ENCODE results near the gene FAM209A.

The FAM209A gene

DNA sequence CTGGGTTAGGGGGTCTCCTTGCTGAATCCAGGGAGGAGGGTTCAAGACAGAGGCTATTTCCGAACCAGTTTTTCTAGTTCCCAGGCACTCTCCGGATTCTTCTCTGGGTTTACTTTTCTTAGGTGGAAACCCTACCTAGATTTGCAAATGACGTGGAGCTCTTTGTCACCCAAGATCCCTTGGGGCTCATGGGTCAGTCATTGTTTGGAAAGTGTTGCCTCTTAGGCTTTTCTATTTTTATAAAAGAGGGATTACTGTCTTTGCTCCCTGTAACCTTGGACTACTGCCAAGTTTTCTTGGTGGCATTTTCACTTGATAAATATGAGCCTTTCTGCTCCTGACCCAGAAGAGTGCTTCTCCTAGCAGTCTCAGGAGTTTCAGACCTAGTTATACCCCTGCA lies 42.1 kb downstream of the FAM209A start:
- Histone ChIP-seq H3K4me1 (ENCODE audit: control insufficient read depth in 1 of 2, insufficient read depth in 2 of 2, low read length in 2 of 2) (no peaks in the 10 kb centered on the region), H3K4me3 (ENCODE audit: low read depth in 1 of 2, low read length in 2 of 2) (no peak overlapping the region)

DNA sequence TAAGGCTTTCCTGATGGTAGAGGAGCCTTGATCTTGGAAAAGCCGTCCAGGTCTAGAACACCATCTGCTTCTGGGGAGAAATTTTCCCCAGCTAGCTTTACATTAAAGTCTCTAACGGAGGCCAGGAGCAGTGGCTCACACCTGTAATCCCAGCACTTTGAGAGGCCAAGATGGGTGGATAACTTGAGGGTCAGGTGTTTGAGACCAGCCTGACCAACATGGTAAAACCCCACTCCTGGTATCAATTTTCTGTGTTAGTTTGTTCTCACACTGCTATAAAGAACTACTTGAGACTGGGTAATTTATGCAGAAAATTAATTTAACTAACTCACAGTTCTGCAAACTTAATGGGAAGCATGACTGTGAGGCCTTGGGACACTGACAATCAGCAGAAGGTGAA lies 46.3 kb downstream of the FAM209A start:
- Histone ChIP-seq H3K4me3 (ENCODE audit: low read depth in 1 of 2, low read length in 2 of 2) (no peak overlapping the region), H3K27me3 (ENCODE audit: control insufficient read depth in 1 of 2, insufficient read depth in 2 of 2, low read length in 2 of 2) (no peaks in the 10 kb centered on the region), H3K4me1 (ENCODE audit: control insufficient read depth in 1 of 2, insufficient read depth in 2 of 2, low read length in 2 of 2) (no peaks in the 10 kb centered on the region), H3K27ac (ENCODE audit: low read depth, low read length) (no peak overlapping the region), H3K9me3 (ENCODE audit: control insufficient read depth in 1 of 2, low read length in 2 of 2) (no peaks in the 10 kb centered on the region), H3K9ac (ENCODE audit: low read depth in 1 of 2, low read length in 2 of 2) (no peak overlapping the region), H3K36me3 (ENCODE audit: control insufficient read depth in 1 of 2, insufficient read depth in 2 of 2, low read length in 2 of 2) (no peaks in the 10 kb centered on the region)

More for the DNA sequence above, 42.1 kb downstream of the FAM209A start:
- no peaks in the 10 kb centered on the region for H3K9me3 ChIP-seq (ENCODE audit: control insufficient read depth in 1 of 2, low read length in 2 of 2)
- H3K27me3 ChIP-seq (ENCODE audit: control insufficient read depth in 1 of 2, insufficient read depth in 2 of 2, low read length in 2 of 2): no peaks in the 10 kb centered on the region
- no peak overlapping the region for H3K27ac ChIP-seq (ENCODE audit: low read depth, low read length)
- H3K36me3 ChIP-seq (ENCODE audit: control insufficient read depth in 1 of 2, insufficient read depth in 2 of 2, low read length in 2 of 2): no peaks in the 10 kb centered on the region
- H3K9ac ChIP-seq (ENCODE audit: low read depth in 1 of 2, low read length in 2 of 2): no peak overlapping the region

DNA sequence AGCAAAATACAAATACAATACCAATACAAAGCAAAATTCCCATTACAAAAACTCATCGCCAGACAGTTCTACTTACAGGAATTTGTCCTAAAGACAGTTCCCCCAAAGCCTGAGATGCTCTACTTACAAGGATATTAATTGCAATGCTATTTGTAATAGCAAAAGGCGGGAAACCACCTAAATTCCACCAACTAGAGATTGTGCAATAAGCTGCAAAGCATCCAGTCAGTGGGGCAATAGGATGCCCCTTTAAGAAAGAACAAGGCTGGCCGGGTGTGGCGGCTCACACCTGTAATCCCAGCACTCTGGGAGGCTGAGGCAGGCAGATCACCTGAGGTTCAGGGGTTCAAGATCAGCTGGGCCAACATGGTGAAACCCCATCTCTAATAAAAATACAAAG lies 47.6 kb downstream of the FAM209A start:
- H3K36me3 ChIP-seq (ENCODE audit: control insufficient read depth in 1 of 2, insufficient read depth in 2 of 2, low read length in 2 of 2): no peaks in the 10 kb centered on the region
- H3K9ac ChIP-seq (ENCODE audit: low read depth in 1 of 2, low read length in 2 of 2): no peak overlapping the region
- H3K4me3 ChIP-seq (ENCODE audit: low read depth in 1 of 2, low read length in 2 of 2): no peak overlapping the region
- H3K4me1 ChIP-seq (ENCODE audit: control insufficient read depth in 1 of 2, insufficient read depth in 2 of 2, low read length in 2 of 2): no peaks in the 10 kb centered on the region
- no peak overlapping the region for H3K27ac ChIP-seq (ENCODE audit: low read depth, low read length)
- no peaks in the 10 kb centered on the region for H3K9me3 ChIP-seq (ENCODE audit: control insufficient read depth in 1 of 2, low read length in 2 of 2)
- H3K27me3 ChIP-seq (ENCODE audit: control insufficient read depth in 1 of 2, insufficient read depth in 2 of 2, low read length in 2 of 2): no peaks in the 10 kb centered on the region

DNA sequence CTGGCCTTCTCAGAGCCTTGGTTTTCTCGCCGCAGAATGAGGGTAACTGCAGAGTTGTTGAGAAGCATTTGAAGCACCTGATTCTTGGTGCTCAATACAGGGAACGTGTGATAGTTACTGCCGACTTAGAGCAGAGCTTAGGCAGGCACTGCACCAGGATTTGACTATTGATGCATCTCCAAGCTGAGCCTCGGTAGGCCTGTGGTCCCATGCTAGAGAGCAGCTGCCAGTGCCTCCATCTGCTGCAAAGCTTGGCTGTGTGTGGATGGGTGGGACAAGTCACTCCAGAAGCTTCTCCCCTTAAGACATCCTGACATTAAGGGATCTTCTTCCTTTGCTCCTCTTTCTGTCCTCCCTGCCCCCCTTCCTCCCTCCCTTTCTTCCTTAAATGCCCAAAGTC lies 49.4 kb downstream of the FAM209A start:
- H3K36me3 ChIP-seq (ENCODE audit: control insufficient read depth in 1 of 2, insufficient read depth in 2 of 2, low read length in 2 of 2): no peaks in the 10 kb centered on the region
- H3K4me1 ChIP-seq (ENCODE audit: control insufficient read depth in 1 of 2, insufficient read depth in 2 of 2, low read length in 2 of 2): no peaks in the 10 kb centered on the region
- H3K9me3 ChIP-seq (ENCODE audit: control insufficient read depth in 1 of 2, low read length in 2 of 2): no peaks in the 10 kb centered on the region
- no peak overlapping the region for H3K4me3 ChIP-seq (ENCODE audit: low read depth in 1 of 2, low read length in 2 of 2)
- no peaks in the 10 kb centered on the region for H3K27me3 ChIP-seq (ENCODE audit: control insufficient read depth in 1 of 2, insufficient read depth in 2 of 2, low read length in 2 of 2)
- no peak overlapping the region for H3K27ac ChIP-seq (ENCODE audit: low read depth, low read length)
- H3K9ac ChIP-seq (ENCODE audit: low read depth in 1 of 2, low read length in 2 of 2): no peak overlapping the region

DNA sequence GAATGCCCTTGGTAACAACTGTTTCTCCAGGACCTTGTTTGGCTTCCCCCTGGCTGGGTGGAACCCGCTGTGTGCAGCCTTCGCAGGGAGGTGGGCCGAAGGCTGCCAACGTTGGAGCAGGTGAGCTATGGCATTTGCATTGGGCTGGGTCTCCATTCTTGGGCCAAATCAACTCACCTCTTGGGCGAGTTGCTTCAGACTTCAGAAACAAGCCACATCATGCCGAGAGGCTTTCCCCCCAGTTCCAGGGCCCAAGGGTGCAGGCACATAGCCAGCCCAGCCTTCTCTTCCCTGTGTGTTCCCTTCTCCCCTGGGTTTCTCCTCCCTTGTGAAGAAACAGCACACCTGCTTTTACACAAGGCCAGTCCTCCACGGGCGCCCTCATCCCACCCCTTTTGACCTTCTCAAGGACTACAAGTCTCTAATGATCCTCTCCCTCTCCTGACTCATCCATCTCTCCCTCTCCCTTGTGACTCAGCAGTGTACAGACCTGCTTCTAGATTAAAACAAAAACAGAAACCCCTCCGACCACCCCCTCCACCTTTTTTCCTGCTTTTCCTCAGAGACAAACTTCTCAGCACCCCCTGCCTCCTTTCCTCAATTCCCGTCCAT lies 50.1 kb downstream of the FAM209A start:
- no peaks in the 10 kb centered on the region for H3K4me1 ChIP-seq (ENCODE audit: control insufficient read depth in 1 of 2, insufficient read depth in 2 of 2, low read length in 2 of 2)
- H3K9ac ChIP-seq (ENCODE audit: low read depth in 1 of 2, low read length in 2 of 2): no peak overlapping the region
- no peaks in the 10 kb centered on the region for H3K27me3 ChIP-seq (ENCODE audit: control insufficient read depth in 1 of 2, insufficient read depth in 2 of 2, low read length in 2 of 2)
- no peaks in the 10 kb centered on the region for H3K36me3 ChIP-seq (ENCODE audit: control insufficient read depth in 1 of 2, insufficient read depth in 2 of 2, low read length in 2 of 2)
- H3K4me3 ChIP-seq (ENCODE audit: low read depth in 1 of 2, low read length in 2 of 2): no peak overlapping the region
- H3K27ac ChIP-seq (ENCODE audit: low read depth, low read length): no peak overlapping the region
- no peaks in the 10 kb centered on the region for H3K9me3 ChIP-seq (ENCODE audit: control insufficient read depth in 1 of 2, low read length in 2 of 2)

DNA sequence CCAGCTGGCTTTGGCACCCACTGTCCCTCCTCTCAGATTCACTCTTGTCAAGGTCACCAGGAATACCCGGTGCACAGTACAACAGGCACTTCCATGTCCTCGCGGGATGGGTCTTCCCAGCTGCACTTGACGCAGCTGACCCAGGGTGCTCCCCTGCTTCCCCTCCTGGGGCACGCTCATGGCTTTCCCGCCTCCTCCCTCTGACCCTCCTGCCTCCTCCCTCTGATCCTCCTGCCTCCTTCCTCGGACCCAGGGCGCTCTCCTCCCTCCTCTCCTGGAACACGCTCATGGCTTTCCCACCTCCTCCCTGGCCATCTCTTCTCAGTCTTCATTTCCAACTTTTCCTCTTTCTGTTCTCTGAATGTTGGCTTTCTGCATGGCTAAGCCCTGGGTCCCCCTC lies 50.6 kb downstream of the FAM209A start:
- no peak overlapping the region for H3K4me3 ChIP-seq (ENCODE audit: low read depth in 1 of 2, low read length in 2 of 2)
- no peak overlapping the region for H3K27ac ChIP-seq (ENCODE audit: low read depth, low read length)
- no peaks in the 10 kb centered on the region for H3K36me3 ChIP-seq (ENCODE audit: control insufficient read depth in 1 of 2, insufficient read depth in 2 of 2, low read length in 2 of 2)
- H3K9ac ChIP-seq (ENCODE audit: low read depth in 1 of 2, low read length in 2 of 2): no peak overlapping the region
- no peaks in the 10 kb centered on the region for H3K27me3 ChIP-seq (ENCODE audit: control insufficient read depth in 1 of 2, insufficient read depth in 2 of 2, low read length in 2 of 2)
- no peaks in the 10 kb centered on the region for H3K4me1 ChIP-seq (ENCODE audit: control insufficient read depth in 1 of 2, insufficient read depth in 2 of 2, low read length in 2 of 2)
- H3K9me3 ChIP-seq (ENCODE audit: control insufficient read depth in 1 of 2, low read length in 2 of 2): no peaks in the 10 kb centered on the region

All from duodenal mucosa (tissue), 2 donors.